OCI-LY1 (cell line): ENCODE measurements around the gene PTPN12.

Experiments
- H2AFZ ChIP-seq: fragments of 200-600 bp; sonication (generic), shearing (Covaris generic); 2 replicates; pipeline ENCODE4 v1.6.0; 2014; ENCODE audit warnings: antibody characterized with exemption, mild to moderate bottlenecking, low read length
- H3F3A ChIP-seq: fragments of 200-600 bp; sonication (generic), shearing (Covaris generic); 2 replicates; pipeline ENCODE4 v1.6.0; 2014; ENCODE audit warnings: mild to moderate bottlenecking, antibody characterized with exemption, low read length, moderate library complexity; ENCODE audit not compliant: insufficient read depth
- H3K27ac ChIP-seq: fragments of 200-600 bp; sonication (generic); 2 replicates; pipeline ENCODE4 v1.5.1; 2014; ENCODE audit warnings: low read length, mixed run types, mild to moderate bottlenecking, low read depth; ENCODE audit not compliant: poor library complexity, severe bottlenecking
- H3K27me3 ChIP-seq: fragments of 200-600 bp; sonication (generic); 2 replicates; pipeline ENCODE4 v1.6.0; 2014; ENCODE audit warnings: antibody characterized with exemption, mild to moderate bottlenecking, low read length, moderate library complexity; ENCODE audit not compliant: insufficient read depth
- H3K36me3 ChIP-seq: fragments of 200-600 bp; sonication (generic); 2 replicates; pipeline ENCODE4 v1.6.1; 2014; ENCODE audit warnings: mild to moderate bottlenecking, antibody characterized with exemption, low read length, moderate library complexity, mixed read lengths; ENCODE audit not compliant: insufficient read depth
- H3K4me1 ChIP-seq: fragments of 200-600 bp; sonication (generic); 2 replicates; pipeline ENCODE4 v1.5.1; 2014; ENCODE audit warnings: mild to moderate bottlenecking, low read length, moderate library complexity; ENCODE audit not compliant: insufficient read depth, severe bottlenecking
- H3K4me2 ChIP-seq: fragments of 200-600 bp; sonication (generic), shearing (Covaris generic); 2 replicates; pipeline ENCODE4 v1.6.1; 2014; ENCODE audit warnings: low read length
- H3K4me3 ChIP-seq: fragments of 200-600 bp; sonication (generic); 2 replicates; pipeline ENCODE4 v1.5.1; 2014; ENCODE audit warnings: low read length, low read depth, mild to moderate bottlenecking, mixed read lengths; ENCODE audit not compliant: poor library complexity, severe bottlenecking
- H3K79me2 ChIP-seq: fragments of 200-600 bp; shearing (Covaris generic); 2 replicates; pipeline ENCODE4 v1.6.1; 2016; ENCODE audit warnings: mixed run types, low read length, mixed read lengths; ENCODE audit not compliant: insufficient read depth
- H3K9ac ChIP-seq: fragments of 200-600 bp; sonication (generic), shearing (Covaris generic); 2 replicates; pipeline ENCODE4 v1.6.1; 2014; ENCODE audit warnings: mild to moderate bottlenecking, low read length, mixed read lengths
- H3K9me2 ChIP-seq: fragments of 200-600 bp; sonication (generic), shearing (Covaris generic); 2 replicates; pipeline ENCODE4 v1.6.1; 2014; ENCODE audit warnings: low read depth, mild to moderate bottlenecking, low read length, mixed read lengths
- H3K9me3 ChIP-seq: fragments of 200-600 bp; shearing (Covaris generic); 2 replicates; pipeline ENCODE4 v1.6.1; 2014; ENCODE audit warnings: low read length, mixed read lengths
- H4K20me1 ChIP-seq: fragments of 200-600 bp; sonication (generic), shearing (Covaris generic); 2 replicates; pipeline ENCODE4 v1.6.0; 2016; ENCODE audit warnings: mild to moderate bottlenecking, low read length; ENCODE audit not compliant: insufficient read depth
- CTCF ChIP-seq: fragments of 200-600 bp; sonication (generic), shearing (Covaris generic); IDR thresholded peaks from 2 replicates; pipeline ENCODE4 v1.5.1; 2017; ENCODE audit warnings: mild to moderate bottlenecking, antibody characterized with exemption, low read length, moderate library complexity, mixed read lengths
- EZH2 ChIP-seq: fragments of 200-600 bp; sonication (generic), shearing (Covaris generic); IDR thresholded peaks from 2 replicates; pipeline ENCODE4 v1.8.0; 2017; ENCODE audit warnings: borderline replicate concordance, mixed run types, mild to moderate bottlenecking, antibody characterized with exemption, low read length, moderate library complexity, mixed read lengths

Gene PTPN12

DNA sequence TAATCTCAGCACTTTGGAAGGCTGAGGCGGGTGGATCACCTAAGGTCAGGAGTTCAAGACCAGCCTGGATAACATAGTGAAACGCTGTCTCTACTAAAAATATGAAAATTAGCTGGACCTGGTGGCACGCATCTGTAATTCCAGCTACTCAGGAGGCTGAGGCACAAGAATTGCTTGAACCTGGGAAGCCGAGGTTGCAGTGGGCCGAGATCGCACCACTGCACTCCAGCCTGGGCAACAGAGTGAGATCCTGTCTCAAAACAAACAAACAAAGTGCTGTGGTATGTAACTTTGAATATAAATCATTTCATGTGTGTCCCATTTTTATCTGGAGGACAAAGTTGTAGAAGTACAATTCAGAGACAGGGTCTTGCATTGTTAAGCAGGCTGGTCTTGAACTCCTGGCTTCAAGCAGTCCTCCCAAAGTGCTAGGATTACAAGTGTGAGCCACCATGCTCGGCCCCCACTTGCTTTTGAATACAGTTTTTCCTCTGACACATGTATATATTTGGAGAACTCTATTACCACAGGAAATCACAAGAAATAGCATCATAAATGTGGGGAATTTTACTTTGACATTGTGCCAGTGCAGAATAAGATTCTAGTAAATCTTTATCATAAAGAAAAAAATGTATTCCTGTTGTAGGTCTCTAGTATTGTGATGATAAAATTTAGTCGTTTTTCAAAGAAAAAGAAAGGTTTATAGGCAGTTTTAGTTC, 32.6 kb downstream of the PTPN12 start:
- Histone ChIP-seq H3K4me2 (no peak overlapping the region), H3K27me3 (no peaks in the 10 kb centered on the region), H3K4me1 (no peaks in the 10 kb centered on the region), H3F3A (no peaks in the 10 kb centered on the region), H3K79me2 (0 out of 2 replicates have a peak, but pooled peaks cover 3% of the 10 kb centered on the region), H3K27ac (no peak overlapping the region), H2AFZ (no peak overlapping the region), H3K9ac (no peak overlapping the region), H3K9me2 (no peaks in the 10 kb centered on the region), H3K36me3 (no peaks in the 10 kb centered on the region), H3K4me3 (no peak overlapping the region), H4K20me1 (no peaks in the 10 kb centered on the region), H3K9me3 (no peaks in the 10 kb centered on the region)
- TF ChIP-seq EZH2 = no peak
- no peak for TF ChIP-seq CTCF

DNA sequence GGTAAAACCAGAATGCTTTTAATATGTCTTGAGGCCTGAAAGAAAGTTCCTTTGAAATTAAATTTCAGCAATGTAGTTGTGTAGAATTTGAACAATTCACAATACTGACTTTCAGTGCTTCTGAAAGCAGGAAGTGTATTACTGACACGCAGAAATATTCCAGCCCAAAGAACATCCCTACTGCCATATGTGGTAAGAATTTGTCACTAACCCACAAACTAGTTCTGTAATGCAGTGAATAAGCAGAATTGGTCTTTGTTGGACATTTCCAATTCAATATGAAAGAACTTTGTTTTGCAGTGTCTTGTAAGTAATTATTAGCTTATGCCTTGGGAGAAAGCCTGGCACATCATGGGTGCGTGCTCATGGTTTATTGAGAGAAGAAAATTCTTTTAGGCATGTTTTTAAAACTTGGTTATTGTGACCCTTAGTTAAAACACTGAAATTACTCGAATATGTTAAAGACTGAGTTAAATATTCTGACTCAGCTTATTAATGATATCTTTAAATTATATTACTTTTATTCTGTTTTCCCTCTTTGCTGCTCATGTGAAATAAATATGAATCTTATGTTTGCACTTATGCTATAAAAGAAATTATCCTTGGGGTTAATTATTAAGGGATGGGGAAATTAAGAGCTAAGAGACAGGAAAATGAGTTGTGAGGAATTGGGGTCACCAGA, 33.4 kb downstream of the PTPN12 start:
- no peak overlapping the region for H3K27ac ChIP-seq
- H3K4me3 ChIP-seq = no peak overlapping the region
- H3K9me2 ChIP-seq = no peaks in the 10 kb centered on the region
- H3K27me3 ChIP-seq = no peaks in the 10 kb centered on the region
- no peaks in the 10 kb centered on the region for H3K79me2 ChIP-seq
- H3K4me2 ChIP-seq = no peak overlapping the region
- no peaks in the 10 kb centered on the region for H3K9me3 ChIP-seq
- H4K20me1 ChIP-seq = no peaks in the 10 kb centered on the region
- no peaks in the 10 kb centered on the region for H3K4me1 ChIP-seq
- no peaks in the 10 kb centered on the region for H3K36me3 ChIP-seq
- no peak for TF ChIP-seq EZH2
- no peak overlapping the region for H3K9ac ChIP-seq
- H2AFZ ChIP-seq = no peak overlapping the region
- H3F3A ChIP-seq = no peaks in the 10 kb centered on the region

GRCh38 chr7:77571801-77572200, 34.7 kb downstream of the PTPN12 start:
- no peaks in the 10 kb centered on the region for H3K79me2 ChIP-seq
- H3K9ac ChIP-seq = no peak overlapping the region
- H3K4me3 ChIP-seq = no peak overlapping the region
- H3K27ac ChIP-seq = no peak overlapping the region
- H3K4me1 ChIP-seq = no peaks in the 10 kb centered on the region
- TF ChIP-seq CTCF (no peak), EZH2 (no peak)
- H2AFZ ChIP-seq = no peak overlapping the region
- no peak overlapping the region for H3K4me2 ChIP-seq
- H3K27me3 ChIP-seq = no peaks in the 10 kb centered on the region
- no peaks in the 10 kb centered on the region for H3K36me3 ChIP-seq
- no peaks in the 10 kb centered on the region for H3F3A ChIP-seq
- H4K20me1 ChIP-seq = no peaks in the 10 kb centered on the region
- H3K9me2 ChIP-seq = no peaks in the 10 kb centered on the region
- H3K9me3 ChIP-seq = no peaks in the 10 kb centered on the region
